Panc1 (cell line): Measurements from ENCODE around the gene STK35. TPM values are rescaled to one million over a fixed set of nuclear protein-coding genes. Genes with fewer than 3 reads are reported as not detected.

Experiments used
- ATAC-seq: fragments of 200-7000 bp; cut with Tn5 transposase; 2 replicates; pipeline ENCODE4 v1.9.1; 2020; ENCODE audit warnings: mild to moderate bottlenecking, moderate library complexity
- BruUV-seq: library from RNA; stranded (reverse); fragments of 400-500 nt; replicated peaks from 2 replicates; lab custom pipeline; 2021; lab: Mats Ljungman, UMichigan
- CTCF ChIA-PET: fragments of 300-600 bp; sonication (Branson Sonifier 250); formaldehyde crosslinking; loops from one replicate; lab custom pipeline; 2022; ENCODE audit warnings: antibody characterized with exemption; lab: Charles Lee
- POLR2A ChIA-PET: fragments of 300-600 bp; sonication (Branson Sonifier 250); formaldehyde crosslinking; loops from one replicate; lab custom pipeline; 2022; ENCODE audit warnings: antibody characterized with exemption; lab: Charles Lee
- DNase-seq: peaks from one replicate; pipeline ENCODE4 v3.0.0-alpha.2; 2010; ENCODE audit warnings: low read depth, low spot score
- H3K27ac ChIP-seq: 2 replicates; pipeline ENCODE4 v1.5.1; 2011; ENCODE audit warnings: mild to moderate bottlenecking, low read length, inconsistent platforms
- H3K27me3 ChIP-seq: fragments of 200-500 bp; sonication (Bioruptor generic); 2 replicates; pipeline ENCODE4 v1.6.0; 2014; ENCODE audit warnings: low read length, inconsistent platforms; ENCODE audit not compliant: control insufficient read depth, insufficient read depth
- H3K36me3 ChIP-seq: fragments of 200-500 bp; sonication (Bioruptor generic); 2 replicates; pipeline ENCODE4 v1.5.1; 2014; ENCODE audit warnings: inconsistent platforms, mild to moderate bottlenecking, low read length, moderate library complexity; ENCODE audit not compliant: control insufficient read depth, insufficient read depth
- H3K4me1 ChIP-seq: 2 replicates; pipeline ENCODE4 v1.5.1; 2011; ENCODE audit warnings: inconsistent platforms, mild to moderate bottlenecking, low read length, moderate library complexity; ENCODE audit not compliant: control insufficient read depth, insufficient read depth
- H3K4me3 ChIP-seq, 2 experiments: 2 replicates each; pipeline ENCODE4 v1.5.1; 2011 to 2012; ENCODE audit warnings: low read depth in 2 of 2, low read length in 2 of 2, mild to moderate bottlenecking in 2 of 2, inconsistent platforms in 1 of 2, moderate library complexity in 1 of 2
- H3K9me3 ChIP-seq: fragments of 200-500 bp; sonication (Bioruptor generic); 2 replicates; pipeline ENCODE4 v1.5.1; 2014; ENCODE audit warnings: low read depth, mild to moderate bottlenecking, inconsistent platforms, low read length, moderate library complexity; ENCODE audit not compliant: control insufficient read depth, insufficient read depth
- POLR2AphosphoS5 ChIP-seq: IDR thresholded peaks from 2 replicates; pipeline ENCODE4 v1.6.1; 2012; ENCODE audit warnings: mild to moderate bottlenecking, low read depth, low read length, moderate library complexity
- REST ChIP-seq, 2 experiments: IDR thresholded peaks; 2 replicates each; pipeline ENCODE4 v1.6.1; 2011 to 2012; ENCODE audit warnings: low read depth in 2 of 2, control low read depth in 1 of 2, low read length in 1 of 2, mild to moderate bottlenecking in 1 of 2, moderate library complexity in 1 of 2; ENCODE audit not compliant: insufficient read depth in 1 of 2
- SIN3A ChIP-seq: IDR thresholded peaks from 2 replicates; pipeline ENCODE4 v1.6.1; 2012; ENCODE audit warnings: low read depth, mild to moderate bottlenecking, low read length, moderate library complexity, borderline replicate concordance; ENCODE audit not compliant: insufficient read depth
- TCF7L2 ChIP-seq: IDR thresholded peaks from 2 replicates; pipeline ENCODE4 v1.6.1; 2011; ENCODE audit warnings: mild to moderate bottlenecking, low read depth, low read length, inconsistent platforms
- in situ Hi-C: cut with HindIII; loops from 2 replicates; pipeline ENCODE4 v1.10.0; 2016; ENCODE audit warnings: low sequenced_read_pairs, low pct_unique_long_range_greater_than_20kb
- intact Hi-C: fragments of 100-400 bp; cut with micrococcal nuclease; formaldehyde crosslinking; loops from one replicate; pipeline ENCODE4 v1.10.0; 2022; ENCODE audit not compliant: unreplicated experiment
- total RNA-seq: library from RNA; stranded (reverse); gene quantifications from one replicate; pipeline ENCODE4 v1.2.1, GENCODE V29; 2021; ENCODE audit not compliant: unreplicated experiment
- TF ChIP-seq, protein P1 (sequence below): fragments of 450-650 bp; IDR thresholded peaks from 2 replicates; pipeline ENCODE4 v1.5.1; 2017; ENCODE audit warnings: mild to moderate bottlenecking

STK35 gene
- total RNA-seq, 1 experiment from 2014 or later, result 27.6 TPM

- ATAC-seq, result no peak
- TF ChIP-seq, protein P1, sequence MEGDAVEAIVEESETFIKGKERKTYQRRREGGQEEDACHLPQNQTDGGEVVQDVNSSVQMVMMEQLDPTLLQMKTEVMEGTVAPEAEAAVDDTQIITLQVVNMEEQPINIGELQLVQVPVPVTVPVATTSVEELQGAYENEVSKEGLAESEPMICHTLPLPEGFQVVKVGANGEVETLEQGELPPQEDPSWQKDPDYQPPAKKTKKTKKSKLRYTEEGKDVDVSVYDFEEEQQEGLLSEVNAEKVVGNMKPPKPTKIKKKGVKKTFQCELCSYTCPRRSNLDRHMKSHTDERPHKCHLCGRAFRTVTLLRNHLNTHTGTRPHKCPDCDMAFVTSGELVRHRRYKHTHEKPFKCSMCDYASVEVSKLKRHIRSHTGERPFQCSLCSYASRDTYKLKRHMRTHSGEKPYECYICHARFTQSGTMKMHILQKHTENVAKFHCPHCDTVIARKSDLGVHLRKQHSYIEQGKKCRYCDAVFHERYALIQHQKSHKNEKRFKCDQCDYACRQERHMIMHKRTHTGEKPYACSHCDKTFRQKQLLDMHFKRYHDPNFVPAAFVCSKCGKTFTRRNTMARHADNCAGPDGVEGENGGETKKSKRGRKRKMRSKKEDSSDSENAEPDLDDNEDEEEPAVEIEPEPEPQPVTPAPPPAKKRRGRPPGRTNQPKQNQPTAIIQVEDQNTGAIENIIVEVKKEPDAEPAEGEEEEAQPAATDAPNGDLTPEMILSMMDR, result no peak
- TF ChIP-seq POLR2AphosphoS5 (no peak), TCF7L2 (no peak), REST (IDR thresholded peaks at IDR 0.05; ENCODE audit: insufficient read depth in 1 of 2, low read depth in 2 of 2, low read length in 1 of 2) (no peak)
- H3K9me3 ChIP-seq, result no peaks in the 10 kb centered on the region
- no peak for DNase-seq
- CTCF ChIA-PET, result no interaction called here
- H3K4me1 ChIP-seq, result no peaks in the 10 kb centered on the region
- intact Hi-C loops (no loop called here), in situ Hi-C loops (no loop called here)
- no peak overlapping the region for H3K4me3 ChIP-seq
- no peak overlapping the region for H3K27ac ChIP-seq
- H3K36me3 ChIP-seq, result no peaks in the 10 kb centered on the region
- H3K27me3 ChIP-seq, result no peaks in the 10 kb centered on the region
- POLR2A ChIA-PET, result no interaction called here
- BruUV-seq, result no TSS peak
Observed at GRCh38 chr20:2124564-2125213, 23.1 kb downstream of the STK35 start.

- intact Hi-C loops, result no loop called here
- DNase-seq (no peak), ATAC-seq (no peak)
- Histone ChIP-seq H3K36me3 (no peaks in the 10 kb centered on the region), H3K4me3 (no peak overlapping the region), H3K27ac (no peak overlapping the region), H3K9me3 (no peaks in the 10 kb centered on the region), H3K27me3 (no peaks in the 10 kb centered on the region), H3K4me1 (no peaks in the 10 kb centered on the region)
- TF ChIP-seq REST (IDR thresholded peaks at IDR 0.05; ENCODE audit: insufficient read depth in 1 of 2, low read depth in 2 of 2, low read length in 1 of 2) (no peak), POLR2AphosphoS5 (no peak), TCF7L2 (no peak), SIN3A (no peak)
- TF ChIP-seq, protein P1, result no peak
- in situ Hi-C loops, result no loop called here
- ChIA-PET CTCF (no interaction called here), POLR2A (interaction anchor here (0.6 kb wide), 1 partner anchor 788 kb away, joined by 3 read pairs; no protein-coding TSS in a partner anchor)
- BruUV-seq, result no TSS peak
Observed at GRCh38 chr20:2125474-2126112, 24.0 kb downstream of the STK35 start.
